ENCODE results near the gene IPO13.

Gene IPO13

GRCh38 chr1:43938383-43938782 is 8.4 kb upstream of the IPO13 start:
- Histone ChIP-seq H3K36me3 (ENCODE audit: control insufficient read depth, insufficient read depth, low read length) (no peaks in the 10 kb centered on the region), H3K27ac (ENCODE audit: insufficient read depth, low read depth, low read length, poor library complexity, severe bottlenecking) (no peak overlapping the region), H3K4me3 (ENCODE audit: insufficient read depth, low read depth, low read length) (no peak overlapping the region), H3K4me1 (ENCODE audit: control insufficient read depth, insufficient read depth, low read length) (peaks cover 17% of the 10 kb centered on the region), H3K27me3 (ENCODE audit: control insufficient read depth, insufficient read depth, low read length, poor library complexity, severe bottlenecking) (peaks cover 30% of the 10 kb centered on the region), H3K9me3 (ENCODE audit: control insufficient read depth, low read length) (no peaks in the 10 kb centered on the region)
- 72 to 73% methylated on average over 10 of the region's 10 CpGs for WGBS, 2 experiments

- H3K36me3 ChIP-seq (ENCODE audit: control insufficient read depth, insufficient read depth, low read length): no peaks in the 10 kb centered on the region
- WGBS, 2 experiments: 48 to 56% methylated on average over 3 of the region's 3 CpGs
- H3K27me3 ChIP-seq (ENCODE audit: control insufficient read depth, insufficient read depth, low read length, poor library complexity, severe bottlenecking): peaks cover 26% of the 10 kb centered on the region
Measured at GRCh38 chr1:43938892-43939587, 7.7 kb upstream of the IPO13 start.

GRCh38 chr1:43942411-43942810 is 4.3 kb upstream of the IPO13 start:
- Histone ChIP-seq H3K4me3 (ENCODE audit: insufficient read depth, low read depth, low read length) (no peak overlapping the region), H3K4me1 (ENCODE audit: control insufficient read depth, insufficient read depth, low read length) (peaks cover 2% of the 10 kb centered on the region), H3K36me3 (ENCODE audit: control insufficient read depth, insufficient read depth, low read length) (no peaks in the 10 kb centered on the region), H3K27ac (ENCODE audit: insufficient read depth, low read depth, low read length, poor library complexity, severe bottlenecking) (no peak overlapping the region), H3K9me3 (ENCODE audit: control insufficient read depth, low read length) (no peaks in the 10 kb centered on the region), H3K27me3 (ENCODE audit: control insufficient read depth, insufficient read depth, low read length, poor library complexity, severe bottlenecking) (peaks cover 4% of the 10 kb centered on the region)
- 81 to 85% methylated on average over 3 of the region's 3 CpGs for WGBS, 2 experiments

More at GRCh38 chr1:43938892-43939587, 7.7 kb upstream of the IPO13 start:
- Histone ChIP-seq H3K4me3 (ENCODE audit: insufficient read depth, low read depth, low read length) (no peak overlapping the region), H3K27ac (ENCODE audit: insufficient read depth, low read depth, low read length, poor library complexity, severe bottlenecking) (no peak overlapping the region), H3K9me3 (ENCODE audit: control insufficient read depth, low read length) (no peaks in the 10 kb centered on the region), H3K4me1 (ENCODE audit: control insufficient read depth, insufficient read depth, low read length) (peaks cover 13% of the 10 kb centered on the region)

GRCh38 chr1:43944860-43945259 is 1.9 kb upstream of the IPO13 start:
- H3K27me3 ChIP-seq (ENCODE audit: control insufficient read depth, insufficient read depth, low read length, poor library complexity, severe bottlenecking): no peaks in the 10 kb centered on the region
- no peak overlapping the region for H3K4me3 ChIP-seq (ENCODE audit: insufficient read depth, low read depth, low read length)
- H3K36me3 ChIP-seq (ENCODE audit: control insufficient read depth, insufficient read depth, low read length): no peaks in the 10 kb centered on the region
- 95 to 96% methylated on average over 1 of the region's 1 CpG for WGBS, 2 experiments
- H3K4me1 ChIP-seq (ENCODE audit: control insufficient read depth, insufficient read depth, low read length): peaks cover 7% of the 10 kb centered on the region
- no peak overlapping the region for H3K27ac ChIP-seq (ENCODE audit: insufficient read depth, low read depth, low read length, poor library complexity, severe bottlenecking)
- H3K9me3 ChIP-seq (ENCODE audit: control insufficient read depth, low read length): no peaks in the 10 kb centered on the region

GRCh38 chr1:43945674-43946235 is 995 bp upstream of the IPO13 start:
- Histone ChIP-seq H3K4me3 (ENCODE audit: insufficient read depth, low read depth, low read length) (peak overlapping the region; percentile 89), H3K36me3 (ENCODE audit: control insufficient read depth, insufficient read depth, low read length) (no peaks in the 10 kb centered on the region), H3K9me3 (ENCODE audit: control insufficient read depth, low read length) (no peaks in the 10 kb centered on the region), H3K4me1 (ENCODE audit: control insufficient read depth, insufficient read depth, low read length) (peaks cover 7% of the 10 kb centered on the region), H3K27me3 (ENCODE audit: control insufficient read depth, insufficient read depth, low read length, poor library complexity, severe bottlenecking) (no peaks in the 10 kb centered on the region), H3K27ac (ENCODE audit: insufficient read depth, low read depth, low read length, poor library complexity, severe bottlenecking) (no peak overlapping the region)
- 82 to 90% methylated on average over 3 of the region's 3 CpGs for WGBS, 2 experiments

GRCh38 chr1:43947061-43947873 is 517 bp downstream of the IPO13 start:
- H3K4me3 ChIP-seq (ENCODE audit: insufficient read depth, low read depth, low read length): peak overlapping the region; percentile 89
- H3K4me1 ChIP-seq (ENCODE audit: control insufficient read depth, insufficient read depth, low read length): peaks cover 7% of the 10 kb centered on the region
- H3K36me3 ChIP-seq (ENCODE audit: control insufficient read depth, insufficient read depth, low read length): no peaks in the 10 kb centered on the region
- WGBS, 2 experiments: 14 to 15% methylated on average over 27 of the region's 27 CpGs
- H3K27ac ChIP-seq (ENCODE audit: insufficient read depth, low read depth, low read length, poor library complexity, severe bottlenecking): peak overlapping the region; percentile 98
- no peaks in the 10 kb centered on the region for H3K27me3 ChIP-seq (ENCODE audit: control insufficient read depth, insufficient read depth, low read length, poor library complexity, severe bottlenecking)
- no peaks in the 10 kb centered on the region for H3K9me3 ChIP-seq (ENCODE audit: control insufficient read depth, low read length)

GRCh38 chr1:43947874-43948437 is 1.2 kb downstream of the IPO13 start:
- no peaks in the 10 kb centered on the region for H3K27me3 ChIP-seq (ENCODE audit: control insufficient read depth, insufficient read depth, low read length, poor library complexity, severe bottlenecking)
- H3K9me3 ChIP-seq (ENCODE audit: control insufficient read depth, low read length): no peaks in the 10 kb centered on the region
- H3K36me3 ChIP-seq (ENCODE audit: control insufficient read depth, insufficient read depth, low read length): no peaks in the 10 kb centered on the region
- no peak overlapping the region for H3K4me3 ChIP-seq (ENCODE audit: insufficient read depth, low read depth, low read length)
- H3K27ac ChIP-seq (ENCODE audit: insufficient read depth, low read depth, low read length, poor library complexity, severe bottlenecking): no peak overlapping the region
- 54 to 67% methylated on average over 3 of the region's 3 CpGs for WGBS, 2 experiments
- peaks cover 7% of the 10 kb centered on the region for H3K4me1 ChIP-seq (ENCODE audit: control insufficient read depth, insufficient read depth, low read length)

- Histone ChIP-seq H3K27me3 (ENCODE audit: control insufficient read depth, insufficient read depth, low read length, poor library complexity, severe bottlenecking) (no peaks in the 10 kb centered on the region), H3K36me3 (ENCODE audit: control insufficient read depth, insufficient read depth, low read length) (no peaks in the 10 kb centered on the region), H3K4me1 (ENCODE audit: control insufficient read depth, insufficient read depth, low read length) (peaks cover 13% of the 10 kb centered on the region), H3K27ac (ENCODE audit: insufficient read depth, low read depth, low read length, poor library complexity, severe bottlenecking) (no peak overlapping the region), H3K9me3 (ENCODE audit: control insufficient read depth, low read length) (no peaks in the 10 kb centered on the region), H3K4me3 (ENCODE audit: insufficient read depth, low read depth, low read length) (no peak overlapping the region)
- 86 to 88% methylated on average over 13 of the region's 13 CpGs for WGBS, 2 experiments
Measured at GRCh38 chr1:43949678-43950077, 2.9 kb downstream of the IPO13 start.

- WGBS, 2 experiments: 93 to 95% methylated on average over 4 of the region's 4 CpGs
- H3K4me3 ChIP-seq (ENCODE audit: insufficient read depth, low read depth, low read length): no peak overlapping the region
- H3K36me3 ChIP-seq (ENCODE audit: control insufficient read depth, insufficient read depth, low read length): no peaks in the 10 kb centered on the region
- no peaks in the 10 kb centered on the region for H3K9me3 ChIP-seq (ENCODE audit: control insufficient read depth, low read length)
- no peak overlapping the region for H3K27ac ChIP-seq (ENCODE audit: insufficient read depth, low read depth, low read length, poor library complexity, severe bottlenecking)
- peaks cover 13% of the 10 kb centered on the region for H3K4me1 ChIP-seq (ENCODE audit: control insufficient read depth, insufficient read depth, low read length)
- no peaks in the 10 kb centered on the region for H3K27me3 ChIP-seq (ENCODE audit: control insufficient read depth, insufficient read depth, low read length, poor library complexity, severe bottlenecking)
Measured at GRCh38 chr1:43951021-43951985, 4.6 kb downstream of the IPO13 start.

All from ectodermal cell (in vitro differentiated cells).